Measurements from ENCODE around the gene RHBDD1. TPM values are rescaled to one million over a fixed set of nuclear protein-coding genes. Genes with fewer than 3 reads are reported as not detected.

Gene RHBDD1
- total RNA-seq, 1 donor from 2014 or later = 32.7 TPM

GRCh38 chr2:226953206-226953605, 117.4 kb downstream of the RHBDD1 start:
- no peak for DNase-seq (ENCODE audit: low spot score, unreplicated experiment)
- Mint-ChIP-seq H3K4me1 (ENCODE audit: low read depth) (no peaks in the 10 kb centered on the region), H3K4me3 (ENCODE audit: low read depth) (no peak overlapping the region), H3K36me3 (ENCODE audit: insufficient read depth) (peaks cover 3% of the 10 kb centered on the region), H3K27ac (no peak overlapping the region), H3K9me3 (ENCODE audit: low read depth) (peaks cover 7% of the 10 kb centered on the region), H3K27me3 (no peaks in the 10 kb centered on the region)
- TF ChIP-seq CTCF (IDR thresholded peaks at IDR 0.05; ENCODE audit: unreplicated experiment) = no peak

GRCh38 chr2:226953826-226954225, 118.0 kb downstream of the RHBDD1 start:
- no peaks in the 10 kb centered on the region for H3K4me1 Mint-ChIP-seq (ENCODE audit: low read depth)
- no peak overlapping the region for H3K4me3 Mint-ChIP-seq (ENCODE audit: low read depth)
- no peak for DNase-seq (ENCODE audit: low spot score, unreplicated experiment)
- H3K36me3 Mint-ChIP-seq (ENCODE audit: insufficient read depth) = peaks cover 4% of the 10 kb centered on the region
- H3K27me3 Mint-ChIP-seq = no peaks in the 10 kb centered on the region
- no peak overlapping the region for H3K27ac Mint-ChIP-seq
- peaks cover 9% of the 10 kb centered on the region for H3K9me3 Mint-ChIP-seq (ENCODE audit: low read depth)
- no peak for TF ChIP-seq CTCF (IDR thresholded peaks at IDR 0.05; ENCODE audit: unreplicated experiment)

GRCh38 chr2:226956659-226957058, 120.8 kb downstream of the RHBDD1 start:
- TF ChIP-seq CTCF (IDR thresholded peaks at IDR 0.05; ENCODE audit: unreplicated experiment) = no peak

GRCh38 chr2:226959418-226959817, 123.6 kb downstream of the RHBDD1 start:
- Mint-ChIP-seq H3K27me3 (no peaks in the 10 kb centered on the region), H3K36me3 (ENCODE audit: insufficient read depth) (peaks cover 7% of the 10 kb centered on the region), H3K27ac (no peak overlapping the region), H3K4me1 (ENCODE audit: low read depth) (no peaks in the 10 kb centered on the region), H3K9me3 (ENCODE audit: low read depth) (peaks cover 13% of the 10 kb centered on the region), H3K4me3 (ENCODE audit: low read depth) (no peak overlapping the region)
- no peak for DNase-seq (ENCODE audit: low spot score, unreplicated experiment)
- TF ChIP-seq CTCF (IDR thresholded peaks at IDR 0.05; ENCODE audit: unreplicated experiment) = no peak

More at GRCh38 chr2:226956659-226957058, 120.8 kb downstream of the RHBDD1 start:
- Mint-ChIP-seq H3K27ac (no peak overlapping the region), H3K4me3 (ENCODE audit: low read depth) (no peak overlapping the region), H3K27me3 (no peaks in the 10 kb centered on the region), H3K4me1 (ENCODE audit: low read depth) (no peaks in the 10 kb centered on the region), H3K36me3 (ENCODE audit: insufficient read depth) (peaks cover 7% of the 10 kb centered on the region), H3K9me3 (ENCODE audit: low read depth) (peaks cover 13% of the 10 kb centered on the region)
- DNase-seq (ENCODE audit: low spot score, unreplicated experiment) = no peak

GRCh38 chr2:226962176-226962773, 126.4 kb downstream of the RHBDD1 start:
- Mint-ChIP-seq H3K4me1 (ENCODE audit: low read depth) (no peaks in the 10 kb centered on the region), H3K27me3 (no peaks in the 10 kb centered on the region), H3K9me3 (ENCODE audit: low read depth) (peaks cover 13% of the 10 kb centered on the region), H3K27ac (no peak overlapping the region), H3K36me3 (ENCODE audit: insufficient read depth) (peaks cover 7% of the 10 kb centered on the region), H3K4me3 (ENCODE audit: low read depth) (no peak overlapping the region)
- TF ChIP-seq CTCF (IDR thresholded peaks at IDR 0.05; ENCODE audit: unreplicated experiment) = no peak
- DNase-seq (ENCODE audit: low spot score, unreplicated experiment) = no peak

Measured in progenitor cell of endocrine pancreas (in vitro differentiated cells).